HepG2 (cell line): ENCODE results near the gene NUCB1. TPM values are rescaled to one million over a fixed set of nuclear protein-coding genes. Genes with fewer than 3 reads are reported as not detected.

Experiments
- AGO1 ChIP-seq: fragments of 200-400 bp; formaldehyde crosslinking; IDR thresholded peaks from 2 replicates; pipeline ENCODE4 v1.6.1; 2017; ENCODE audit warnings: mild to moderate bottlenecking, low read depth, low read length, moderate library complexity; ENCODE audit not compliant: poor library complexity, severe bottlenecking
- CBFB ChIP-seq: sonication (generic); formaldehyde crosslinking; IDR thresholded peaks from 2 replicates; pipeline ENCODE4 v1.4.0; 2020; ENCODE audit warnings: missing genetic modification reagents
- CENPBD1 ChIP-seq: sonication (generic); formaldehyde crosslinking; IDR thresholded peaks from 2 replicates; pipeline ENCODE4 v1.8.0; 2022; ENCODE audit warnings: missing genetic modification reagents, low read depth, mild to moderate bottlenecking, borderline replicate concordance
- DRAP1 ChIP-seq: IDR thresholded peaks from 2 replicates; pipeline ENCODE4 v1.6.1; 2016; ENCODE audit warnings: missing genetic modification reagents, missing compliant biosample characterization
- ELK4 ChIP-seq: sonication (generic); formaldehyde crosslinking; IDR thresholded peaks from 2 replicates; pipeline ENCODE4 v1.9.0; 2021; ENCODE audit warnings: missing genetic modification reagents, borderline replicate concordance
- HDAC2 ChIP-seq: sonication (generic); formaldehyde crosslinking; IDR thresholded peaks from 2 replicates; pipeline ENCODE4 v1.4.0; 2020; ENCODE audit warnings: missing genetic modification reagents
- KLF11 ChIP-seq: IDR thresholded peaks from 2 replicates; pipeline ENCODE4 v1.6.1; 2016; ENCODE audit warnings: missing compliant biosample characterization
- MBNL3 ChIP-seq: fragments of 250-450 bp; sonication (Bioruptor Pico); conservative IDR thresholded peaks from 2 replicates; pipeline ENCODE4 v1.8.0; 2022; ENCODE audit warnings: mild to moderate bottlenecking, inconsistent platforms
- MED1 ChIP-seq: sonication (generic); formaldehyde crosslinking; IDR thresholded peaks from 2 replicates; pipeline ENCODE4 v1.4.0; 2020; ENCODE audit warnings: missing genetic modification reagents
- MTERF4 ChIP-seq: sonication (generic); formaldehyde crosslinking; IDR thresholded peaks from 2 replicates; pipeline ENCODE4 v1.8.0; 2023; ENCODE audit warnings: mild to moderate bottlenecking, missing genetic modification reagents
- ONECUT2 ChIP-seq: sonication (generic); formaldehyde crosslinking; IDR thresholded peaks from 2 replicates; pipeline ENCODE4 v1.4.0; 2020; ENCODE audit warnings: missing genetic modification reagents
- REST ChIP-seq, 2 experiments: IDR thresholded peaks; 2 replicates each; pipeline ENCODE4 v1.6.1; 2011 to 2012; ENCODE audit warnings: low read length in 2 of 2, borderline replicate concordance in 1 of 2, low read depth in 1 of 2, mild to moderate bottlenecking in 1 of 2, moderate library complexity in 1 of 2
- SIX4 ChIP-seq: sonication (generic); formaldehyde crosslinking; IDR thresholded peaks from 2 replicates; pipeline ENCODE4 v1.4.0; 2020; ENCODE audit warnings: missing genetic modification reagents
- TARDBP ChIP-seq: sonication (generic); formaldehyde crosslinking; IDR thresholded peaks from 2 replicates; pipeline ENCODE4 v1.8.0; 2022; ENCODE audit warnings: mild to moderate bottlenecking, missing genetic modification reagents
- THAP8 ChIP-seq: sonication (generic); formaldehyde crosslinking; IDR thresholded peaks from 2 replicates; pipeline ENCODE4 v1.5.1; 2020; ENCODE audit warnings: missing genetic modification reagents, mild to moderate bottlenecking, borderline replicate concordance
- ZNF430 ChIP-seq: sonication (generic); formaldehyde crosslinking; IDR thresholded peaks from 2 replicates; pipeline ENCODE4 v1.9.0; 2021; ENCODE audit warnings: mild to moderate bottlenecking, missing genetic modification reagents
- ZNF496 ChIP-seq: sonication (generic); formaldehyde crosslinking; IDR thresholded peaks from 2 replicates; pipeline ENCODE4 v1.8.1; 2023; ENCODE audit warnings: mild to moderate bottlenecking, moderate library complexity, missing genetic modification reagents; ENCODE audit not compliant: insufficient replicate concordance
- ZNF543 ChIP-seq: sonication (generic); formaldehyde crosslinking; IDR thresholded peaks from 2 replicates; pipeline ENCODE4 v1.4.0; 2020; ENCODE audit warnings: mild to moderate bottlenecking, missing genetic modification reagents
- ZNF552 ChIP-seq: sonication (generic); formaldehyde crosslinking; IDR thresholded peaks from 2 replicates; pipeline ENCODE4 v1.9.0; 2022; ENCODE audit warnings: missing genetic modification reagents, mild to moderate bottlenecking, borderline replicate concordance
- ZNF615 ChIP-seq: sonication (generic); formaldehyde crosslinking; IDR thresholded peaks from 2 replicates; pipeline ENCODE4 v1.5.0; 2020; ENCODE audit warnings: mild to moderate bottlenecking, missing genetic modification reagents, borderline replicate concordance
- ZNF746 ChIP-seq: sonication (generic); formaldehyde crosslinking; IDR thresholded peaks from 2 replicates; pipeline ENCODE4 v1.8.0; 2022; ENCODE audit warnings: mild to moderate bottlenecking, missing genetic modification reagents
- ZSCAN21 ChIP-seq: sonication (generic); formaldehyde crosslinking; IDR thresholded peaks from 2 replicates; pipeline ENCODE4 v1.8.0; 2022; ENCODE audit warnings: mild to moderate bottlenecking, missing genetic modification reagents, moderate library complexity, borderline replicate concordance
- polyA plus RNA-seq, 8 experiments: library from polyadenylated mRNA; depleted of rRNA in 3 of 8; stranded (reverse) in 7 of 8; unstranded in 1 of 8; fragments of >200 nt; fragmentation: Illumina TruSeq in 4 of 8; extraction: Trizol in 4 of 8; gene quantifications; 2 replicates each; pipeline versions ENCODE4 v1.2.1 to v1.2.3, GENCODE V29; 2011 to 2016; ENCODE audit warnings: low read depth in 4 of 8, missing spikeins in 1 of 8, mixed read lengths in 1 of 8; ENCODE audit not compliant: insufficient read depth in 1 of 8
- total RNA-seq, 5 experiments: library from RNA; depleted of rRNA; stranded (reverse); fragments of >200 nt; fragmentation: Illumina TruSeq; extraction: Trizol; gene quantifications; 2 replicates each; pipeline ENCODE4 v1.2.3, GENCODE V29; 2016; ENCODE audit warnings: low read depth in 1 of 5

NUCB1 gene
- total and polyA plus RNA-seq, 2 of the 13 experiments (the other 11 are each of a cell fraction or from before 2014, with no cell fraction given) = 82.3 to 106 TPM

- peak; percentile 46; the same call in 1 of the 2 replicates for TF ChIP-seq HDAC2 (CRISPR knock-in tag)
- TF ChIP-seq ZNF430 = peak; percentile 27; the same call in 1 of the 2 replicates
- no peak for TF ChIP-seq ELK4 (CRISPR knock-in tag)
- no peak for TF ChIP-seq MTERF4
- TF ChIP-seq ZNF496 (CRISPR knock-in tag) = no peak
- TF ChIP-seq MBNL3 (CRISPR knock-in tag) = no peak
- peak; percentile 60 for TF ChIP-seq MED1 (CRISPR knock-in tag)
- 0 out of 2 replicates have a peak, but pooled peaks have one; percentile 34 for TF ChIP-seq TARDBP (CRISPR knock-in tag)
- TF ChIP-seq ZNF615 (CRISPR knock-in tag) = no peak
- TF ChIP-seq CBFB (CRISPR knock-in tag) = no peak
- TF ChIP-seq THAP8 (CRISPR knock-in tag) = no peak
- TF ChIP-seq SIX4 (CRISPR knock-in tag) = no peak
- no peak for TF ChIP-seq REST (IDR thresholded peaks at IDR 0.05; ENCODE audit: borderline replicate concordance in 1 of 2, low read depth in 1 of 2, low read length in 2 of 2)
- 0 out of 2 replicates have a peak, but pooled peaks have one; percentile 2 for TF ChIP-seq ZNF746 (CRISPR knock-in tag)
- TF ChIP-seq CENPBD1 (CRISPR knock-in tag) = no peak
- 0 out of 2 replicates have a peak, but pooled peaks have one; percentile 53 for TF ChIP-seq ZNF543 (CRISPR knock-in tag)
- peak; percentile 42; the same call in 1 of the 2 replicates for TF ChIP-seq KLF11 (CRISPR knock-in tag)
- no peak for TF ChIP-seq ZSCAN21 (CRISPR knock-in tag)
- peak; percentile 79 for TF ChIP-seq DRAP1 (CRISPR knock-in tag)
- no peak for TF ChIP-seq AGO1
- no peak for TF ChIP-seq ZNF552 (CRISPR knock-in tag)
- 0 out of 2 replicates have a peak, but pooled peaks have one; percentile 20 for TF ChIP-seq ONECUT2 (CRISPR knock-in tag)
Observed at GRCh38 chr19:48899781-48900476, at the start of gene NUCB1 (continued).
